A673 (cell line): Measurements from ENCODE around the gene EXD3. TPM values are rescaled to one million over a fixed set of nuclear protein-coding genes. Genes with fewer than 3 reads are reported as not detected.

ENCODE experiments used
- BruUV-seq: library from RNA; stranded (reverse); fragments of 400-500 nt; replicated peaks from 2 replicates; lab custom pipeline; 2021; lab: Mats Ljungman, UMichigan
- CTCF ChIA-PET: fragments of 300-600 bp; sonication (Branson Sonifier 250); formaldehyde crosslinking; loops from one replicate; lab custom pipeline; 2022; ENCODE audit warnings: antibody characterized with exemption; lab: Charles Lee
- POLR2A ChIA-PET: fragments of 300-600 bp; sonication (Branson Sonifier 250); formaldehyde crosslinking; loops from one replicate; lab custom pipeline; 2022; ENCODE audit warnings: antibody characterized with exemption; ENCODE audit not compliant: low non-redundant PET; lab: Charles Lee
- DNase-seq: peaks from one replicate; pipeline ENCODE4 v3.0.0-alpha.2; 2015; ENCODE audit warnings: low spot score
- H3K27ac ChIP-seq: fragments of 200-600 bp; sonication (generic); 2 replicates; pipeline ENCODE4 v1.5.1; 2016; ENCODE audit warnings: mixed run types, low read depth, mild to moderate bottlenecking, mixed read lengths, antibody characterized with exemption, low read length; ENCODE audit not compliant: poor library complexity, severe bottlenecking
- H3K27me3 ChIP-seq: fragments of 200-600 bp; sonication (generic); replicated peaks from 2 replicates; pipeline ENCODE4 v1.6.1; 2017; ENCODE audit warnings: mixed run types, low read depth, mild to moderate bottlenecking, mixed read lengths, antibody characterized with exemption, low read length; ENCODE audit not compliant: insufficient read depth, poor library complexity
- H3K36me3 ChIP-seq: fragments of 200-600 bp; sonication (generic); 2 replicates; pipeline ENCODE4 v1.6.1; 2016; ENCODE audit warnings: mixed run types, mild to moderate bottlenecking, mixed read lengths, antibody characterized with exemption, low read length; ENCODE audit not compliant: insufficient read depth, poor library complexity, severe bottlenecking
- H3K4me1 ChIP-seq: fragments of 200-600 bp; sonication (generic); 2 replicates; pipeline ENCODE4 v1.6.1; 2017; ENCODE audit warnings: mixed run types, mild to moderate bottlenecking, mixed read lengths, antibody characterized with exemption, low read length; ENCODE audit not compliant: insufficient read depth, poor library complexity, severe bottlenecking
- H3K4me3 ChIP-seq: fragments of 200-600 bp; sonication (generic); 2 replicates; pipeline ENCODE4 v1.5.1; 2016; ENCODE audit warnings: low read depth, mixed run types, mild to moderate bottlenecking, mixed read lengths, low read length; ENCODE audit not compliant: poor library complexity, severe bottlenecking
- H3K9me3 ChIP-seq: fragments of 200-600 bp; sonication (generic); 2 replicates; pipeline ENCODE4 v1.6.1; 2016; ENCODE audit warnings: mixed run types, low read depth, mild to moderate bottlenecking, mixed read lengths, antibody characterized with exemption, low read length; ENCODE audit not compliant: poor library complexity, severe bottlenecking
- EZH2 ChIP-seq: fragments of 200-600 bp; sonication (generic); IDR thresholded peaks from 2 replicates; pipeline ENCODE4 v1.6.1; 2017; ENCODE audit warnings: borderline replicate concordance, low read depth, mild to moderate bottlenecking, mixed read lengths, antibody characterized with exemption, low read length; ENCODE audit not compliant: poor library complexity, severe bottlenecking
- intact Hi-C: fragments of 100-400 bp; cut with micrococcal nuclease; formaldehyde crosslinking; loops from one replicate; pipeline ENCODE4 v1.10.0; 2022; ENCODE audit not compliant: unreplicated experiment
- total RNA-seq: library from RNA; stranded (reverse); gene quantifications from 2 replicates; pipeline ENCODE4 v1.2.3, GENCODE V29; 2021
- TF ChIP-seq, protein P1 (sequence below): fragments of 300-800, 200-600 bp; sonication (generic); conservative IDR thresholded peaks from 2 replicates; pipeline ENCODE4 v1.5.1; 2017; ENCODE audit warnings: low read depth, mild to moderate bottlenecking, antibody characterized with exemption, low read length, moderate library complexity, mixed read lengths

EXD3 gene
- total RNA-seq, 1 experiment from 2014 or later = 6.3 TPM

DNA sequence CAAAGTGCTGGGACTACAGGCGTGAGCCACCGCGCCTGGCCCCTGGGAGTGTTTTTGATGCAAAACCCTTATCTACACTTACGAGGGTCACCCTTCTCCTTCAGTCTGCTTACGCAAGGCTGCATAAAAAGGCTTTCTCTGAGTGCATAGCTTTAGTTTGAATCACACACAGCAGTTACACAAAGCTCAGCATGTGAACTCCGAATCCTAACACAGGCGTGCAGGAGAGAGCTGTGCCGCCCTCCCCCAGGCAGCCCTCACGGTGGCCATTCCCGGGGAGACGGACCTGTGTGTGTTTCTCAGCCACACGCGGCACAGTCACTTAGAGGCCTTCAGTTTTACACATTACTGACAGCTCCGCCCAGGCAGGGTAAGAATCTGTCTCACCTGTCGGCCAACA lies 26.7 kb downstream of the EXD3 start:
- Histone ChIP-seq H3K36me3 (no peaks in the 10 kb centered on the region), H3K27ac (no peak overlapping the region), H3K4me1 (no peaks in the 10 kb centered on the region), H3K4me3 (no peak overlapping the region), H3K27me3 (no peaks in the 10 kb centered on the region), H3K9me3 (no peaks in the 10 kb centered on the region)
- BruUV-seq = no TSS peak
- TF ChIP-seq, protein P1, sequence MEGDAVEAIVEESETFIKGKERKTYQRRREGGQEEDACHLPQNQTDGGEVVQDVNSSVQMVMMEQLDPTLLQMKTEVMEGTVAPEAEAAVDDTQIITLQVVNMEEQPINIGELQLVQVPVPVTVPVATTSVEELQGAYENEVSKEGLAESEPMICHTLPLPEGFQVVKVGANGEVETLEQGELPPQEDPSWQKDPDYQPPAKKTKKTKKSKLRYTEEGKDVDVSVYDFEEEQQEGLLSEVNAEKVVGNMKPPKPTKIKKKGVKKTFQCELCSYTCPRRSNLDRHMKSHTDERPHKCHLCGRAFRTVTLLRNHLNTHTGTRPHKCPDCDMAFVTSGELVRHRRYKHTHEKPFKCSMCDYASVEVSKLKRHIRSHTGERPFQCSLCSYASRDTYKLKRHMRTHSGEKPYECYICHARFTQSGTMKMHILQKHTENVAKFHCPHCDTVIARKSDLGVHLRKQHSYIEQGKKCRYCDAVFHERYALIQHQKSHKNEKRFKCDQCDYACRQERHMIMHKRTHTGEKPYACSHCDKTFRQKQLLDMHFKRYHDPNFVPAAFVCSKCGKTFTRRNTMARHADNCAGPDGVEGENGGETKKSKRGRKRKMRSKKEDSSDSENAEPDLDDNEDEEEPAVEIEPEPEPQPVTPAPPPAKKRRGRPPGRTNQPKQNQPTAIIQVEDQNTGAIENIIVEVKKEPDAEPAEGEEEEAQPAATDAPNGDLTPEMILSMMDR = no peak
- no peak for TF ChIP-seq EZH2
- no peak for DNase-seq
- CTCF ChIA-PET = no interaction called here
- POLR2A ChIA-PET = no interaction called here
- intact Hi-C loops = no loop called here

DNA sequence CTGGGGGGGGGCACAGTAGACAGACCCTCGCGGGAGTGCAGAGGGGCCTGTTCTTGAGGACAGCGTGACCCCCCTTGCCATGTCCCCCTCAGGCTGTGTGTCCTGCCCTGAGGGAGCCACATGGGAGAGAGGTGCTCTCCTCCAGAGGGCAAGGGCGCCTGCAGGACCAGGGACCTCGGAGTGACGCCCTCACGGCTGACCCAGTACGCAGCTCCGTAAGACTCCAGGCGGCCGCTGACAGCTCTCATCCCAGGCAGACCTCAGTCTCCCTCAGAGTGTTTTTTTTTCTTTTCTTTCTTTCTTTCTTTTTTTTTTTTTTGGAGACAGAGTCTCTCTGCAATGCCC lies 27.3 kb downstream of the EXD3 start:
- TF ChIP-seq EZH2 = no peak
- TF ChIP-seq, protein P1 = no peak
- no TSS peak for BruUV-seq
- POLR2A ChIA-PET = no interaction called here

DNA sequence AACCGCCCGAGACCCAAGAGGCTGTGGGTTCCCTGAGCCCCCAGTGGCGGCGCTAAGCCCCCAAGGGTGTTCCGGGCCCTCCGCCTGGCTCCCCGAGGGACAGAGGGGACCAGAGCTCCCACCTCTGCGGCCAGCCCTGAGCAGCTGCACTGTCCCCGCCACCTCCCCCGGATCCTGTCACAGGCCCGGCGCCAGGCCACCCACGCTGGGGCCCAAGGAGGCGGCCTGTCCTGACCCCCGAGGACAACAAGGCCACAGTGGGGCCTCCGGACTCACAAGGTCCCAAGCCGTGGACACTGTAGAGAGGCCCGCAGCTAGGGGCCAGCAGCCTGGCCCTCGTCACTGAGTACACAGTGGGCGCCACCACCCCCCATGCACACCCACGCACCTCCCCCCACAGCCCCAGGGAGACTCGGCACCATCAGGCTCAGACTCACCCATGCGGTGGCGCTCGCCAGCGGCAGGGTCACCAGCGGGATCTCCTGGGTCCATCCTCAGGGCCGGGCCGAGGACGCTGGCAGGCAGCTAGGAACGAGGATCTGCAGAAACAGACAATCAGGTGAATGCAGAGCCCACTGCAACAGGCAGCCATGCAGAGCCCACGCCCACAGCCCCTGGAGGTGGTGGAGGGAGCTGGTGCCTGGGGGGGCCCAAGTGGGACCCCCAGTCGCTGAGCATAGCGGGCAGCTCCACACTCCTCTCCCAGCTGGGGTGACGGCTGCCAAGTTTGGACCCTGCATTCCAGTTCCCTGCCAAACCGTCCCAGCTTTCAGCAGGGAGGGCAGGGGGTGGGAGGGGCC lies 27.9 kb downstream of the EXD3 start:
- Histone ChIP-seq H3K27ac (no peak overlapping the region), H3K4me3 (no peak overlapping the region), H3K27me3 (no peaks in the 10 kb centered on the region), H3K9me3 (no peaks in the 10 kb centered on the region), H3K4me1 (no peaks in the 10 kb centered on the region), H3K36me3 (no peaks in the 10 kb centered on the region)
- POLR2A ChIA-PET = no interaction called here
- BruUV-seq = no TSS peak
- CTCF ChIA-PET = no interaction called here
- TF ChIP-seq, protein P1 = no peak
- no peak for TF ChIP-seq EZH2
- DNase-seq = no peak
- intact Hi-C loops = no loop called here

More for the DNA sequence above, 27.3 kb downstream of the EXD3 start:
- no peak overlapping the region for H3K4me3 ChIP-seq
- intact Hi-C loops = no loop called here
- CTCF ChIA-PET = no interaction called here
- no peak overlapping the region for H3K27ac ChIP-seq
- H3K4me1 ChIP-seq = no peaks in the 10 kb centered on the region
- no peaks in the 10 kb centered on the region for H3K36me3 ChIP-seq
- DNase-seq = no peak
- H3K27me3 ChIP-seq = no peaks in the 10 kb centered on the region
- H3K9me3 ChIP-seq = no peaks in the 10 kb centered on the region
